Measurements from ENCODE around the gene RNU2-1. TPM values are rescaled to one million over a fixed set of nuclear protein-coding genes. Genes with fewer than 3 reads are reported as not detected.
"Not testable (repeated sequence)": the region's sequence is repeated elsewhere in the genome, so short reads cannot be mapped to it uniquely, and the experiment has no call there.

The RNU2-1 gene
- total RNA-seq, 3 donors from 2014 or later: 1,770 to 1,970 (median 1,905) TPM

DNA sequence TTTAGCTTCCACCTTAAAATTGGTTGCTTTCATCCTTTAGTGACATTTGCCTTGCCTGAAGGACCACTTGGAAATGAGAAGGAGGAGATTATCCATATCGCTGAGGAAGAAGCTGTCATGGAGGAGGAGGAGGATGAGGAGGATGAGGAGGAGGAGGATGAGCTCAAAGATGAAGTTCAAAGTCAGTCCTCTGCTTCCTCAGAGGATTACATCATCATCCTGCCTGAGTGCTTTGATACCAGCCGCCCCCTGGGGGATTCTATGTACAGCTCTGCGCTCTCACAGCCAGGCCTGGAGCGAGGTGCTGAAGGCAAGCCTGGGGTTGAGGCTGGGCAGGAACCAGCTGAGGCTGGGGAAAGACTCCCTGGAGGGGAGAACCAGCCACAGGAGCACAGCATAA is 33.6 kb downstream of the RNU2-1 start:
- no peak for DNase-seq
- Mint-ChIP-seq H3K9me3 (no peaks in the 10 kb centered on the region), H3K36me3 (ENCODE audit: insufficient read depth) (peaks cover 35% of the 10 kb centered on the region), H3K4me3 (no peak overlapping the region), H3K4me1 (ENCODE audit: low read depth) (peaks cover 3% of the 10 kb centered on the region), H3K27me3 (ENCODE audit: low read depth) (no peaks in the 10 kb centered on the region)
- ATAC-seq: no peak

- H3K36me3 Mint-ChIP-seq (ENCODE audit: insufficient read depth): peaks cover 39% of the 10 kb centered on the region
- peaks cover 3% of the 10 kb centered on the region for H3K4me1 Mint-ChIP-seq (ENCODE audit: low read depth)
- ATAC-seq (peak in 1 of 2 donors; percentile 41), DNase-seq (no peak)
- no peak overlapping the region for H3K4me3 Mint-ChIP-seq
- no peaks in the 10 kb centered on the region for H3K9me3 Mint-ChIP-seq
- no peaks in the 10 kb centered on the region for H3K27me3 Mint-ChIP-seq (ENCODE audit: low read depth)
These were observed 34.1 kb downstream of the RNU2-1 start for GRCh38 chr17:43199633-43200032.

DNA sequence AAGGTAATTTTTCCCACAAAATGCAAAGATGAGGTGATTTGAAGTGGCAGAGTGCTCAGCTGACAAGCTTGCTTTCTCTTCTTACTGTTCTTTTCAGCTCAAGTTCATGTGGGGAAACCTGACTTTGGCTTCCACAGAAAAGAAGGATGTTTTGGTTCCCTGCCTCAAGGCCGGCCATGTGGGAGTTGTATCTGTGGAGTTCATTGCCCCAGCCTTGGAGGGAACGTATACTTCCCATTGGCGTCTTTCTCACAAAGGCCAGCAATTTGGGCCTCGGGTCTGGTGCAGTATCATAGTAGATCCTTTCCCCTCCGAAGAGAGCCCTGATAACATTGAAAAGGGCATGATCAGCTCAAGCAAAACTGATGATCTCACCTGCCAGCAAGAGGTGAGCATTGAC is 40.5 kb downstream of the RNU2-1 start:
- Mint-ChIP-seq H3K27me3 (ENCODE audit: low read depth) (no peaks in the 10 kb centered on the region), H3K9me3 (no peaks in the 10 kb centered on the region), H3K36me3 (ENCODE audit: insufficient read depth) (peaks cover 52% of the 10 kb centered on the region), H3K4me1 (ENCODE audit: low read depth) (no peaks in the 10 kb centered on the region), H3K4me3 (no peak overlapping the region)
- no peak for ATAC-seq
- DNase-seq: no peak

DNA sequence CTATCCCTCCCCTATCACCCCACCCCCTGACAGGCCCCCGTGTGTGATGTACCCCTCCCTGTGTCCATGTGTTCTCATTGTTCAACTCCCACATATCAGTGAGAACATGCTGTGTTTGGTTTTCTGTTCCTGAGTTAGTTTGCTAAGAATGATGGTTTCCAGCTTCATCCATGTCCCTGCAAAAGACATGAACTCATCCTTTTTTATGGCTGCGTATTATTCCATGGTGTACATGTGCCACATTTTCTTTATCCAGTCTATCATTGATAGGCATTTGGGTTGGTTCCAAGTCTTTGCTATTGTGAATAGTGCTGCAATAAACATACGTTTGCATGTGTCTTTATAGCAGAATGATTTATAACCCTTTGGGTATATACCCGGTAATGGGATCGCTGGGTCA is 47.1 kb downstream of the RNU2-1 start:
- H3K27me3 Mint-ChIP-seq (ENCODE audit: low read depth); H3K4me3 Mint-ChIP-seq; H3K4me1 Mint-ChIP-seq (ENCODE audit: low read depth); ATAC-seq; DNase-seq; H3K9me3 Mint-ChIP-seq: not testable (repeated sequence)
- H3K36me3 Mint-ChIP-seq (ENCODE audit: insufficient read depth): peaks cover 30% of the 10 kb centered on the region

- Mint-ChIP-seq H3K4me3 (no peak overlapping the region), H3K27me3 (ENCODE audit: low read depth) (no peaks in the 10 kb centered on the region), H3K4me1 (ENCODE audit: low read depth) (no peaks in the 10 kb centered on the region), H3K9me3 (no peaks in the 10 kb centered on the region), H3K36me3 (ENCODE audit: insufficient read depth) (peaks cover 18% of the 10 kb centered on the region)
- DNase-seq (no peak), ATAC-seq (no peak)
These were observed 49.9 kb downstream of the RNU2-1 start for GRCh38 chr17:43183921-43184320.

Other genes starting within 250 kb of the RNU2-1 start
- 1,000 to 10,000 TPM; 1,553 to 1,718 (median 1,686) TPM for gene RPL27, start 235.6 kb downstream of the RNU2-1 start, total RNA-seq
- 10 to 100 TPM; 26.4 to 46.6 (median 34.1) TPM for gene IFI35, start 227.2 kb downstream of the RNU2-1 start, total RNA-seq
- gene VAT1, start 211.6 kb downstream of the RNU2-1 start, total RNA-seq: 10 to 100 TPM; 11.7 to 15.9 (median 15.5) TPM
- gene RND2, start 208.7 kb downstream of the RNU2-1 start, total RNA-seq: under 1 TPM; 0.13 to 0.33 (median 0.24) TPM
- gene BRCA1, start 108.6 kb downstream of the RNU2-1 start, total RNA-seq: 10 to 100 TPM; 29.5 to 37.4 (median 36.5) TPM
- gene NBR1, start 62.8 kb downstream of the RNU2-1 start, total RNA-seq: 10 to 100 TPM; 26.8 to 31.9 (median 28.0) TPM
- gene TMEM106A, start 22.1 kb downstream of the RNU2-1 start, total RNA-seq: 1 to 10 TPM; 7.7 to 8.6 (median 7.9) TPM
- gene CCDC200, start 5.4 kb downstream of the RNU2-1 start, total RNA-seq: not detected
- gene ARL4D, start 165.0 kb upstream of the RNU2-1 start, total RNA-seq: 1 to 10 TPM; 1.7 to 2.6 (median 1.8) TPM
- 10 to 100 TPM; 54.3 to 58.3 (median 56.7) TPM for gene DHX8, start 250.0 kb upstream of the RNU2-1 start, total RNA-seq